ENCODE measurements around the gene PHF21B.

DNA sequence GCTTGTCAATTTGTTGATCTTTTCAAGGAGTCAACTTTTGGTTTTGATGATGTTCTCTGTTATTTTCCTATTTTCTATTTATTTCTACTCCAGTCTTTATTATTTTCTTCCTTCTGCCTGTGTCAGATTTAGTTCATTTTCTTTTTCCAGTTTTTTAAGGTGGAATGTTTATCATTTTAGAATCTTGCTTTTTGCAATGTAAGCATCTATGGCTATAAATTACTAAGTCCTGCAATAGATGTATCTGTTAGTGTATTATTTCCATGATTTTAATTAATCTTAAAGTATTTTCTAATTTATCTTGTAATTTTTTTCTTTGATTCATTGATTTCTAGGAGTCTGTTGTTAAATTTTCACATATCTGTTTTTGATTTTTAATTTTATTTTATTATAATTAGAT lies 175.7 kb downstream of the PHF21B start:
- TF ChIP-seq EZH2phosphoT487 (IDR thresholded peaks at IDR 0.05; ENCODE audit: unreplicated experiment) (no peak), EZH2 (IDR thresholded peaks at IDR 0.05; ENCODE audit: low read depth, unreplicated experiment) (no peak), POLR2AphosphoS5 (IDR thresholded peaks at IDR 0.05; ENCODE audit: low read depth) (no peak), STAT1 (IDR thresholded peaks at IDR 0.05; ENCODE audit: unreplicated experiment) (no peak), JUNB (IDR thresholded peaks at IDR 0.05; ENCODE audit: unreplicated experiment) (no peak), CREB1 (CRISPR knock-in tag; IDR thresholded peaks at IDR 0.05; ENCODE audit: low read depth) (no peak), NANOG (IDR thresholded peaks at IDR 0.05; ENCODE audit: borderline replicate concordance) (no peak), ZNF331 (CRISPR knock-in tag; IDR thresholded peaks at IDR 0.05; ENCODE audit: low read depth) (no peak), ZNF114 (CRISPR knock-in tag; IDR thresholded peaks at IDR 0.05) (no peak)
- TF ChIP-seq, protein P1, sequence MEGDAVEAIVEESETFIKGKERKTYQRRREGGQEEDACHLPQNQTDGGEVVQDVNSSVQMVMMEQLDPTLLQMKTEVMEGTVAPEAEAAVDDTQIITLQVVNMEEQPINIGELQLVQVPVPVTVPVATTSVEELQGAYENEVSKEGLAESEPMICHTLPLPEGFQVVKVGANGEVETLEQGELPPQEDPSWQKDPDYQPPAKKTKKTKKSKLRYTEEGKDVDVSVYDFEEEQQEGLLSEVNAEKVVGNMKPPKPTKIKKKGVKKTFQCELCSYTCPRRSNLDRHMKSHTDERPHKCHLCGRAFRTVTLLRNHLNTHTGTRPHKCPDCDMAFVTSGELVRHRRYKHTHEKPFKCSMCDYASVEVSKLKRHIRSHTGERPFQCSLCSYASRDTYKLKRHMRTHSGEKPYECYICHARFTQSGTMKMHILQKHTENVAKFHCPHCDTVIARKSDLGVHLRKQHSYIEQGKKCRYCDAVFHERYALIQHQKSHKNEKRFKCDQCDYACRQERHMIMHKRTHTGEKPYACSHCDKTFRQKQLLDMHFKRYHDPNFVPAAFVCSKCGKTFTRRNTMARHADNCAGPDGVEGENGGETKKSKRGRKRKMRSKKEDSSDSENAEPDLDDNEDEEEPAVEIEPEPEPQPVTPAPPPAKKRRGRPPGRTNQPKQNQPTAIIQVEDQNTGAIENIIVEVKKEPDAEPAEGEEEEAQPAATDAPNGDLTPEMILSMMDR (conservative IDR thresholded peaks at IDR 0.05; ENCODE audit: low read depth in 2 of 2): no peak
- TF ChIP-seq, protein P2, sequence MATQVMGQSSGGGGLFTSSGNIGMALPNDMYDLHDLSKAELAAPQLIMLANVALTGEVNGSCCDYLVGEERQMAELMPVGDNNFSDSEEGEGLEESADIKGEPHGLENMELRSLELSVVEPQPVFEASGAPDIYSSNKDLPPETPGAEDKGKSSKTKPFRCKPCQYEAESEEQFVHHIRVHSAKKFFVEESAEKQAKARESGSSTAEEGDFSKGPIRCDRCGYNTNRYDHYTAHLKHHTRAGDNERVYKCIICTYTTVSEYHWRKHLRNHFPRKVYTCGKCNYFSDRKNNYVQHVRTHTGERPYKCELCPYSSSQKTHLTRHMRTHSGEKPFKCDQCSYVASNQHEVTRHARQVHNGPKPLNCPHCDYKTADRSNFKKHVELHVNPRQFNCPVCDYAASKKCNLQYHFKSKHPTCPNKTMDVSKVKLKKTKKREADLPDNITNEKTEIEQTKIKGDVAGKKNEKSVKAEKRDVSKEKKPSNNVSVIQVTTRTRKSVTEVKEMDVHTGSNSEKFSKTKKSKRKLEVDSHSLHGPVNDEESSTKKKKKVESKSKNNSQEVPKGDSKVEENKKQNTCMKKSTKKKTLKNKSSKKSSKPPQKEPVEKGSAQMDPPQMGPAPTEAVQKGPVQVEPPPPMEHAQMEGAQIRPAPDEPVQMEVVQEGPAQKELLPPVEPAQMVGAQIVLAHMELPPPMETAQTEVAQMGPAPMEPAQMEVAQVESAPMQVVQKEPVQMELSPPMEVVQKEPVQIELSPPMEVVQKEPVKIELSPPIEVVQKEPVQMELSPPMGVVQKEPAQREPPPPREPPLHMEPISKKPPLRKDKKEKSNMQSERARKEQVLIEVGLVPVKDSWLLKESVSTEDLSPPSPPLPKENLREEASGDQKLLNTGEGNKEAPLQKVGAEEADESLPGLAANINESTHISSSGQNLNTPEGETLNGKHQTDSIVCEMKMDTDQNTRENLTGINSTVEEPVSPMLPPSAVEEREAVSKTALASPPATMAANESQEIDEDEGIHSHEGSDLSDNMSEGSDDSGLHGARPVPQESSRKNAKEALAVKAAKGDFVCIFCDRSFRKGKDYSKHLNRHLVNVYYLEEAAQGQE (IDR thresholded peaks at IDR 0.05; ENCODE audit: unreplicated experiment): no peak
- TF ChIP-seq, protein P3, sequence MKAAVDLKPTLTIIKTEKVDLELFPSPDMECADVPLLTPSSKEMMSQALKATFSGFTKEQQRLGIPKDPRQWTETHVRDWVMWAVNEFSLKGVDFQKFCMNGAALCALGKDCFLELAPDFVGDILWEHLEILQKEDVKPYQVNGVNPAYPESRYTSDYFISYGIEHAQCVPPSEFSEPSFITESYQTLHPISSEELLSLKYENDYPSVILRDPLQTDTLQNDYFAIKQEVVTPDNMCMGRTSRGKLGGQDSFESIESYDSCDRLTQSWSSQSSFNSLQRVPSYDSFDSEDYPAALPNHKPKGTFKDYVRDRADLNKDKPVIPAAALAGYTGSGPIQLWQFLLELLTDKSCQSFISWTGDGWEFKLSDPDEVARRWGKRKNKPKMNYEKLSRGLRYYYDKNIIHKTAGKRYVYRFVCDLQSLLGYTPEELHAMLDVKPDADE (IDR thresholded peaks at IDR 0.05): no peak
